ENCODE measurements around the gene ANKRD44. TPM values are rescaled to one million over a fixed set of nuclear protein-coding genes. Genes with fewer than 3 reads are reported as not detected.

ANKRD44 gene
- total and polyA plus RNA-seq, 2 of the 8 experiments (the other 6 are each of a cell fraction or from before 2014, with no cell fraction given): 1.2 to 1.3 TPM

DNA sequence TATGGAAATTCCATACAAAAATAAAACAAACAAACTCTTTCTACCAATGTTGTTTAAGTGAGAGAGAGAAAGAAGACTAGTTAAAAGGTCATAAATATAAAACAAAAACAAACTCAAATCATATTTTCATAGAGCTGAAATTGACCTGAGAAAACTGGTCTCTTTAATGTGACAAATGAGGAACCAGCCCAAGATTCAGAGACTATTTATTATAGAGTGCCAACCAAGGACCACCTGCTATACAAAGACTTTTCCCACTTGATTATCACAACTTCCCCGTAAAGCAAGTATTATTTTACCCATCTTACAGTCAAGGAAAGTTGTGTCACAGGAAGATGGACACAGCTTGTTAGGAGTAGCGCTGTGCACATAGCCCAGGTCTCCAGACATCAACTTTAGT lies 13.3 kb downstream of the ANKRD44 start:
- no peak overlapping the region for H4K8ac ChIP-seq (ENCODE audit: extremely low read depth, insufficient read depth, low read length)
- no peaks in the 10 kb centered on the region for H3K23me2 ChIP-seq (ENCODE audit: low read depth, low read length)
- H4K5ac ChIP-seq (ENCODE audit: insufficient read length, low read depth, low read length): no peak overlapping the region
- no peaks in the 10 kb centered on the region for H3K79me2 ChIP-seq (ENCODE audit: control insufficient read depth in 1 of 2, insufficient read depth in 2 of 2, low read length in 2 of 2)
- H3K14ac ChIP-seq (ENCODE audit: insufficient read length): no peak overlapping the region
- DNase-seq (ENCODE audit: low read depth in 1 of 2, low spot score in 2 of 2) (no peak), FAIRE-seq (no peak)
- H4K20me1 ChIP-seq (replicated peaks in 1 of 2; ENCODE audit: control insufficient read depth in 1 of 2, insufficient read depth in 2 of 2, low read length in 2 of 2): no peaks in the 10 kb centered on the region
- no peak overlapping the region for H2BK5ac ChIP-seq (ENCODE audit: low read depth, low read length)
- ChIA-PET POLR2A (ENCODE audit: partially characterized antibody) (no interaction called here), CTCF (ENCODE audit: partially characterized antibody) (interaction anchor here (0.5 kb wide), 1 partner anchor 170 kb away, joined by 3 read pairs; no protein-coding TSS in a partner anchor)
- TF ChIP-seq POU5F1 (IDR thresholded peaks at IDR 0.05; ENCODE audit: low read depth, low read length): no peak
- TF ChIP-seq CBX5 (IDR thresholded peaks at IDR 0.05; ENCODE audit: low read depth, low read length): no peak
- TF ChIP-seq POLR2A (IDR thresholded peaks at IDR 0.05; ENCODE audit: control extremely low read depth in 1 of 2, low read depth in 2 of 2, low read length in 2 of 2): no peak
- no peak for TF ChIP-seq KDM5A (IDR thresholded peaks at IDR 0.05; ENCODE audit: low read length)
- no peak for TF ChIP-seq ASH2L (IDR thresholded peaks at IDR 0.05; ENCODE audit: low read length)
- TF ChIP-seq BRCA1 (IDR thresholded peaks at IDR 0.05; ENCODE audit: low read depth, low read length): no peak
- no peak for TF ChIP-seq SAP30 (IDR thresholded peaks at IDR 0.05; ENCODE audit: insufficient read depth, insufficient replicate concordance, low read length)
- no peak overlapping the region for H3K4me2 ChIP-seq (ENCODE audit: insufficient read depth in 1 of 2, low read depth in 2 of 2, low read length in 2 of 2)
- no peak overlapping the region for H2BK20ac ChIP-seq (ENCODE audit: low read length)
- no peaks in the 10 kb centered on the region for H3K4me1 ChIP-seq (replicated peaks in 1 of 4; ENCODE audit: control insufficient read depth in 3 of 4, insufficient read depth in 4 of 4, low read length in 3 of 4)
- no peak overlapping the region for H3K56ac ChIP-seq (replicated peaks; ENCODE audit: insufficient read length, low read depth, low read length)
- H2AK5ac ChIP-seq (ENCODE audit: low read depth, low read length): no peak overlapping the region
- H3K9me3 ChIP-seq (ENCODE audit: insufficient read depth in 2 of 2, low read depth in 1 of 2, low read length in 1 of 2): no peaks in the 10 kb centered on the region
- H2BK15ac ChIP-seq (ENCODE audit: low read length): no peak overlapping the region
- H4K91ac ChIP-seq (replicated peaks; ENCODE audit: insufficient read length, low read length): no peak overlapping the region
- H3K18ac ChIP-seq (ENCODE audit: extremely low read depth, low read length): no peak overlapping the region
- no peak overlapping the region for H3K9ac ChIP-seq (replicated peaks in 1 of 4; ENCODE audit: extremely low read depth in 1 of 4, low read depth in 3 of 4, low read length in 3 of 4)
- WGBS, 2 experiments (ENCODE audit: extremely low coverage in 1 of 2, insufficient coverage in 1 of 2, insufficient read length in 1 of 2, insufficient replicate concordance in 2 of 2, low coverage in 1 of 2, low lambda C conversion rate in 2 of 2, missing lambda C conversion rate in 1 of 2): 80% methylated on average over 2 of the region's 2 CpGs; no CpG with 5 or more reads in 1 of the 2 experiments
- no peak overlapping the region for H3K23ac ChIP-seq (ENCODE audit: insufficient read length)
- no peaks in the 10 kb centered on the region for H3K27me3 ChIP-seq (replicated peaks in 1 of 4; ENCODE audit: control insufficient read depth in 3 of 4, extremely low read depth in 1 of 4, insufficient read depth in 3 of 4, low read length in 3 of 4)
- H3K79me1 ChIP-seq (ENCODE audit: low read depth, low read length): no peaks in the 10 kb centered on the region
- no peak overlapping the region for H3K4ac ChIP-seq (replicated peaks; ENCODE audit: insufficient read length, low read depth, low read length)
- no peak overlapping the region for H3K27ac ChIP-seq (ENCODE audit: low read depth, low read length)
- H2BK120ac ChIP-seq (replicated peaks; ENCODE audit: low read depth, low read length): no peak overlapping the region
- no peak overlapping the region for H2AFZ ChIP-seq (ENCODE audit: low read length)
- H2BK12ac ChIP-seq (ENCODE audit: low read depth, low read length): no peak overlapping the region
- no peaks in the 10 kb centered on the region for H3K36me3 ChIP-seq (ENCODE audit: control insufficient read depth in 2 of 4, insufficient read depth in 4 of 4, low read length in 3 of 4)
- H3K4me3 ChIP-seq (ENCODE audit: extremely low read depth in 1 of 4, insufficient read depth in 2 of 4, low read depth in 3 of 4, low read length in 4 of 4): no peak overlapping the region

Measured in H1 (cell line).